ENCODE results near the gene RBM33.

The RBM33 gene

GRCh38 chr7:155731380-155731779 lies 86.9 kb downstream of the RBM33 start:
- no peak for DNase-seq

- no peak for DNase-seq
Observed at GRCh38 chr7:155731871-155732270, 87.4 kb downstream of the RBM33 start.

GRCh38 chr7:155732286-155732685 lies 87.8 kb downstream of the RBM33 start:
- no peak for DNase-seq

GRCh38 chr7:155733582-155734444 lies 89.4 kb downstream of the RBM33 start:
- peak; percentile 54 for DNase-seq

- peak; percentile 39 for DNase-seq
Observed at GRCh38 chr7:155734445-155734809, 90.0 kb downstream of the RBM33 start.

GRCh38 chr7:155735442-155736115 lies 91.1 kb downstream of the RBM33 start:
- DNase-seq = no peak

GRCh38 chr7:155737590-155737989 lies 93.1 kb downstream of the RBM33 start:
- no peak for DNase-seq

- no peak for DNase-seq
Observed at GRCh38 chr7:155738104-155738503, 93.6 kb downstream of the RBM33 start.

GRCh38 chr7:155738652-155739537 lies 94.4 kb downstream of the RBM33 start:
- DNase-seq = peak; percentile 81

- DNase-seq = peak; percentile 19
Observed at GRCh38 chr7:155739538-155740143, 95.2 kb downstream of the RBM33 start.

- no peak for DNase-seq
Observed at GRCh38 chr7:155741082-155741481, 96.6 kb downstream of the RBM33 start.

GRCh38 chr7:155741805-155742204 lies 97.3 kb downstream of the RBM33 start:
- no peak for DNase-seq

- no peak for DNase-seq
Observed at GRCh38 chr7:155743177-155743576, 98.7 kb downstream of the RBM33 start.

GRCh38 chr7:155744971-155745683 lies 100.7 kb downstream of the RBM33 start:
- DNase-seq = no peak

- DNase-seq = no peak
Observed at GRCh38 chr7:155745737-155746136, 101.3 kb downstream of the RBM33 start.

- no peak for DNase-seq
Observed at GRCh38 chr7:155746188-155746587, 101.7 kb downstream of the RBM33 start.

GRCh38 chr7:155747209-155747608 lies 102.7 kb downstream of the RBM33 start:
- no peak for DNase-seq

GRCh38 chr7:155749578-155749977 lies 105.1 kb downstream of the RBM33 start:
- DNase-seq = no peak

- DNase-seq = no peak
Observed at GRCh38 chr7:155750255-155751125, 106.0 kb downstream of the RBM33 start.

- no peak for DNase-seq
Observed at GRCh38 chr7:155751409-155751808, 106.9 kb downstream of the RBM33 start.
